MM.1S (cell line): Measurements from ENCODE around the gene NUDT16.

Source experiments
- DNase-seq: peaks from one replicate; pipeline ENCODE4 v3.0.0-alpha.2; 2015
- H2AFZ ChIP-seq: fragments of 300-600 bp; sonication (generic); 2 replicates; pipeline ENCODE4 v1.6.0; 2016; ENCODE audit warnings: antibody characterized with exemption, low read length
- H3F3A ChIP-seq: fragments of 300-600 bp; sonication (generic); 2 replicates; pipeline ENCODE4 v1.6.1; 2016; ENCODE audit warnings: mild to moderate bottlenecking, antibody characterized with exemption, low read length, moderate library complexity, mixed read lengths; ENCODE audit not compliant: insufficient read depth
- H3K27ac ChIP-seq: fragments of 300-600 bp; sonication (generic); 2 replicates; pipeline ENCODE4 v1.5.1; 2016; ENCODE audit warnings: mild to moderate bottlenecking, low read length
- H3K27me3 ChIP-seq: fragments of 300-600 bp; sonication (generic); replicated peaks from 2 replicates; pipeline ENCODE4 v1.6.0; 2016; ENCODE audit warnings: low read length; ENCODE audit not compliant: insufficient read depth
- H3K36me3 ChIP-seq: fragments of 300-600 bp; sonication (generic); replicated peaks from 2 replicates; pipeline ENCODE4 v1.6.1; 2016; ENCODE audit warnings: mild to moderate bottlenecking, low read length, mixed read lengths; ENCODE audit not compliant: insufficient read depth
- H3K4me1 ChIP-seq: fragments of 300-600 bp; sonication (generic); 2 replicates; pipeline ENCODE4 v1.6.1; 2016; ENCODE audit warnings: low read length, mixed read lengths
- H3K4me2 ChIP-seq: fragments of 300-600 bp; sonication (generic); 2 replicates; pipeline ENCODE4 v1.6.0; 2016; ENCODE audit warnings: low read depth, low read length
- H3K4me3 ChIP-seq: fragments of 300-600 bp; sonication (generic); 2 replicates; pipeline ENCODE4 v1.5.1; 2016; ENCODE audit warnings: low read length, mixed read lengths
- H3K79me2 ChIP-seq: fragments of 300-600 bp; sonication (generic); 2 replicates; pipeline ENCODE4 v1.6.1; 2016; ENCODE audit warnings: mixed run types, low read length, mixed read lengths
- H3K9ac ChIP-seq: fragments of 300-600 bp; sonication (generic); 2 replicates; pipeline ENCODE4 v1.6.1; 2016; ENCODE audit warnings: low read length, mixed read lengths
- H3K9me2 ChIP-seq: fragments of 300-600 bp; sonication (generic); replicated peaks from 2 replicates; pipeline ENCODE4 v1.6.1; 2016; ENCODE audit warnings: mild to moderate bottlenecking, low read length, mixed read lengths; ENCODE audit not compliant: insufficient read depth
- H3K9me3 ChIP-seq: fragments of 300-600 bp; sonication (generic); replicated peaks from 2 replicates; pipeline ENCODE4 v1.6.1; 2016; ENCODE audit warnings: mild to moderate bottlenecking, low read length, mixed read lengths; ENCODE audit not compliant: insufficient read depth
- H4K20me1 ChIP-seq: fragments of 300-600 bp; sonication (generic); 2 replicates; pipeline ENCODE4 v1.6.1; 2016; ENCODE audit warnings: mild to moderate bottlenecking, low read length, moderate library complexity, mixed read lengths; ENCODE audit not compliant: insufficient read depth
- CTCF ChIP-seq: fragments of 300-600 bp; sonication (generic); IDR thresholded peaks from 2 replicates; pipeline ENCODE4 v1.5.1; 2016; ENCODE audit warnings: antibody characterized with exemption, low read length, mixed read lengths
- EZH2 ChIP-seq: fragments of 300-600 bp; sonication (generic); optimal IDR thresholded peaks from 2 replicates; pipeline ENCODE3; 2017; ENCODE audit warnings: low read depth, mild to moderate bottlenecking, antibody characterized with exemption, low read length, mixed read lengths
- EZH2phosphoT487 ChIP-seq: fragments of 300-600 bp; sonication (generic); IDR thresholded peaks from 2 replicates; pipeline ENCODE4 v1.6.1; 2018; ENCODE audit warnings: antibody characterized with exemption, low read length

NUDT16 gene

GRCh38 chr3:131363275-131363674 lies 18.3 kb upstream of the NUDT16 start:
- Histone ChIP-seq H3K9me3 (no peaks in the 10 kb centered on the region), H3K36me3 (no peaks in the 10 kb centered on the region), H3K4me2 (no peak overlapping the region), H2AFZ (no peak overlapping the region), H3K9ac (no peak overlapping the region), H3F3A (no peaks in the 10 kb centered on the region), H3K27ac (no peak overlapping the region), H3K4me3 (no peak overlapping the region), H3K4me1 (no peaks in the 10 kb centered on the region), H3K9me2 (no peaks in the 10 kb centered on the region), H4K20me1 (no peaks in the 10 kb centered on the region), H3K79me2 (no peaks in the 10 kb centered on the region; the same call in 1 of the 2 replicates), H3K27me3 (no peaks in the 10 kb centered on the region)
- no peak for DNase-seq
- TF ChIP-seq EZH2phosphoT487 (no peak), CTCF (no peak), EZH2 (no peak)

DNA sequence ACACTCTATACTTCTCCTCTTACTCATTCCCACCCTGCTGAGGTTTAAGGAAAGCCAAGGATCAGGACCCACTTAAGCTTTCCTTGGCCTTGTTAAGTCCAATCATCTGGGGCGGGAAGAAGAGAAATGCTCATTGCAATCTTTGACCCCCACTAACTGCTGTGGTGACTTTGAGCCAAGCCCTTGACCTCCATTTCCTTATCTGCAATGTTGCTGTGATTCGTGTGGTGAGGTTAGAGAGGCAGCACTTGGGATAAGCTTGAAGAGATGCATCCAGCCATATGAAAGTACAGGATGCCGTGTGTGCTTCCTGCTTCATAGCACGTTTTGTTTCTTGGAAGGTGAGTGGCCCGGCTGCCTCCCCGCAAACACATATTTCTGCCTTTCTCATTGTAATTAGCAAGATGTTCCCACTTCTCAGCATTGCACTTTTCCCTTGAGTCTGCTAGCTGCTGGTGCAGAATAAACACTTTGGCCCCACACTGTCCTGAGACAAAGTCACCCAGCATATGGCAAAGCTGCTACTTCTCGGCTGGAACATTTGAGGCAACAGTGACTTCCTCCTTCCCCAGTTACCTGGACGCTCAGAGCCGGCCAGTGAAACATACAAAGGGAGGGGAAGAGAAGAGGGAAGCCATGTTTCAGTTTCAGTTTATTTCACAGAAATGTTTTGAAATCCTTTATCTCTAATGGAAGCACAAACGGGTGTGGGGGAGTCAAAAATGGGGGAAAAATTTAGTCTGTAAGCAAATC lies 10.5 kb upstream of the NUDT16 start:
- H3K9me2 ChIP-seq, result no peaks in the 10 kb centered on the region
- no peak overlapping the region; the same call in 1 of the 2 replicates for H3K27ac ChIP-seq
- H3K4me3 ChIP-seq, result peak overlapping the region; percentile 26
- H2AFZ ChIP-seq, result peak overlapping the region; percentile 30; the same call in 1 of the 2 replicates
- peak; percentile 37 for DNase-seq
- H3K4me2 ChIP-seq, result peak overlapping the region; percentile 43
- H4K20me1 ChIP-seq, result no peaks in the 10 kb centered on the region
- H3K4me1 ChIP-seq, result peaks cover 11% of the 10 kb centered on the region; the same call in 1 of the 2 replicates
- no peaks in the 10 kb centered on the region for H3F3A ChIP-seq
- H3K9ac ChIP-seq, result no peak overlapping the region; the same call in 1 of the 2 replicates
- TF ChIP-seq CTCF (no peak), EZH2 (no peak), EZH2phosphoT487 (no peak)
- no peaks in the 10 kb centered on the region for H3K79me2 ChIP-seq
- no peaks in the 10 kb centered on the region for H3K36me3 ChIP-seq
- H3K27me3 ChIP-seq, result no peaks in the 10 kb centered on the region
- H3K9me3 ChIP-seq, result no peaks in the 10 kb centered on the region

DNA sequence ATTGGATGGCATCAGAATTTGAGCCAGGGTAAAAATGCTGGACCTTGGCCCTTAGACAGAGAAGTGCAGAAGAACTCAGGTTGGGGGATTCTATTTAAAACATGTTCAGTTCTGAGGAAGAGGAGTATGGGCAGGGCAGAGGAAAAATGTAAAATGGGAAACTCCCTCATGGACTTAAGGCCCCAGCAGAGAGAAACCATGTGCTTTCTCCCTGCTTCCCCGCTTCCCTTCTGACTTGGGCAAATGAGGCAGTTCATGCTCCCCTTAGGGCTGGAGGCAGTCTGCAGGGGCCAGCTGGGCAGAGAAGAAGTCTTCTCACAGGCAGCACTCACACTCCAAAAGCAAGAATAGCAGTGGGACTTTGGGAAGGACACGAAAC lies 9.9 kb upstream of the NUDT16 start:
- TF ChIP-seq CTCF (no peak), EZH2phosphoT487 (no peak), EZH2 (no peak)
- Histone ChIP-seq H2AFZ (peak overlapping the region; percentile 30; the same call in 1 of the 2 replicates), H3K9ac (no peak overlapping the region; the same call in 1 of the 2 replicates), H3K4me2 (peak overlapping the region; percentile 43), H3K9me2 (no peaks in the 10 kb centered on the region), H3K36me3 (no peaks in the 10 kb centered on the region), H4K20me1 (no peaks in the 10 kb centered on the region), H3K27me3 (no peaks in the 10 kb centered on the region), H3K4me3 (peak overlapping the region; percentile 26), H3K79me2 (no peaks in the 10 kb centered on the region), H3K27ac (no peak overlapping the region), H3K9me3 (no peaks in the 10 kb centered on the region), H3K4me1 (peaks cover 11% of the 10 kb centered on the region; the same call in 1 of the 2 replicates), H3F3A (no peaks in the 10 kb centered on the region)
- no peak for DNase-seq
